NCI-H774 (cell line): ENCODE measurements around the gene FALEC.
"Not testable (repeated sequence)": the region's sequence is repeated elsewhere in the genome, so short reads cannot be mapped to it uniquely, and the experiment has no call there.

Experiments used
- DNase-seq: peaks from one replicate; lab custom pipeline; 2025; lab: John Stamatoyannopoulos, UW

Gene FALEC

DNA sequence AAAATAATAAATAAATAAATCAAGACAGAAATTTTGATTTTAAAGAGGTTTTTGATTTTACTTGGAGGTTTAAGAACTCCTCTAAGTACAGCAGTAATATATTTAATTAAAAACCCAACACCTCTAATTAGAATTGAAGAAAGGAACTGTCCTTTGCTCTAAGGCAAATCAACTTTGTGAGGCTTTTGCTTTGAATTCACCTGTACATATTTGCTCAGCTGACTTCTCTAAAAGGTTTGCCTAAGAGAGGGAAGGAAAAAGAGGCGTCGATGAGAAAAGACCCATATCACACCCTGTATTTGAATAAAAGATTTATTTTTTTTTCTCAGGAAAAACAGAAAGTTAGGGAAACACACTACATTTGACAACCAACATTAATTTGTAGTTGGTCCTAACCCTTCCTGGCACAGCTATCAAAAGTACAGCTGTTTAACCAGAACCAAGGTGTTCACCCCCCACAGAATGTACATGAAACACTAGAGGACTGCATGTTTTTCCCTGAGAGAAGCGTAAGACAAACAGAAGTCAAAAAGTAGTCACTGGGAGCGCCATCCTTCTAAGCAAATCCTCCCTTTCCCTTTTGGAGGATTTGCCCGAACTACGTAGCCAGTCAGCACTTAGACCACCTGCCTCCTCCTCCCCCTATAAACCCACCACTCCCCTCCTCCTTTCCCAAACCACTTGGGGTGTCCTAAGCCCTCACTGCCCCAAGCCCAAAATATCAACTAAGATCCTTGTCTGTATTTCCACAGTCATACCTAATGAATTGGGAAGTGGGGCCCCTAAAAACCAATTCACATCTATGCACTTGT lies 58.9 kb downstream of the FALEC start:
- DNase-seq, result peak; percentile 21

GRCh38 chr1:150575072-150575489 lies 59.5 kb downstream of the FALEC start:
- no peak for DNase-seq

GRCh38 chr1:150575518-150576366 lies 60.2 kb downstream of the FALEC start:
- peak; percentile 17 for DNase-seq

- DNase-seq, result no peak
Measured at GRCh38 chr1:150576367-150576711, 60.8 kb downstream of the FALEC start.

DNA sequence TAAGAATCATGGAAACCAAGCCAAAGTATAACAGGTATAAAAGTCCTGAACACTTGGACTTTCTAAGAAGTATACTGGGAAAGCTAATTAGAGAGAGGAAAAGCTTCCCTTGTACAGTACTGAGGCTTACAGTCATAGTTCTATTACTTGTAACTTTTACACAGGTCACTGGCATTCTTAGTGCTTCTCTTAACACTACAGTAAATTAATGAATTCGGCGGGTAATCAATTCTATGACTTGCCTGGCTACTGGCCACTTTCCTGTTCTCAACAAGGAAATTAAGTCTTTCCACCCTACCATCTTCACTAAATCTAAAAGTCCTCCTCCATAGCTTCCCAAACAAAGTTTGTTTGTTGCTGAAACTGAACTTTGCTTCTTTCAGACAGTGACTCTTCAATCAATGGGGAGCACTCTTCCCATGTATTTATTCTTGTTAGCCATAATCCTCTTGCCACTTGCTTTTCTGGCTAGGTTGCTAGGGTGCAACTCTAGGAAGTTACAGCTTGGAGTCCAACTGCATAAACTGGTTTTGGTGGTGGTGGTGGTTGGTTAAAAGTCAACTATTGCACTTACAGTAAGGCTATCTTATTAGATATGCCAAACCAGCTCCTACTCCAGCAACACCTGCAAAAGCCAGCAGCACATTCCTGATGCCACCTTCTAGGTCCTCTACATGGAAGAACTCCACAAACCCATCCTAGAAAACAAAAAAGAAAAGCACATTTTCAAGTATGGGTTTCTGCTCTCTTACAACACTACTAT lies 61.4 kb downstream of the FALEC start:
- DNase-seq, result no peak

GRCh38 chr1:150577557-150578271 lies 62.2 kb downstream of the FALEC start:
- no peak for DNase-seq

DNA sequence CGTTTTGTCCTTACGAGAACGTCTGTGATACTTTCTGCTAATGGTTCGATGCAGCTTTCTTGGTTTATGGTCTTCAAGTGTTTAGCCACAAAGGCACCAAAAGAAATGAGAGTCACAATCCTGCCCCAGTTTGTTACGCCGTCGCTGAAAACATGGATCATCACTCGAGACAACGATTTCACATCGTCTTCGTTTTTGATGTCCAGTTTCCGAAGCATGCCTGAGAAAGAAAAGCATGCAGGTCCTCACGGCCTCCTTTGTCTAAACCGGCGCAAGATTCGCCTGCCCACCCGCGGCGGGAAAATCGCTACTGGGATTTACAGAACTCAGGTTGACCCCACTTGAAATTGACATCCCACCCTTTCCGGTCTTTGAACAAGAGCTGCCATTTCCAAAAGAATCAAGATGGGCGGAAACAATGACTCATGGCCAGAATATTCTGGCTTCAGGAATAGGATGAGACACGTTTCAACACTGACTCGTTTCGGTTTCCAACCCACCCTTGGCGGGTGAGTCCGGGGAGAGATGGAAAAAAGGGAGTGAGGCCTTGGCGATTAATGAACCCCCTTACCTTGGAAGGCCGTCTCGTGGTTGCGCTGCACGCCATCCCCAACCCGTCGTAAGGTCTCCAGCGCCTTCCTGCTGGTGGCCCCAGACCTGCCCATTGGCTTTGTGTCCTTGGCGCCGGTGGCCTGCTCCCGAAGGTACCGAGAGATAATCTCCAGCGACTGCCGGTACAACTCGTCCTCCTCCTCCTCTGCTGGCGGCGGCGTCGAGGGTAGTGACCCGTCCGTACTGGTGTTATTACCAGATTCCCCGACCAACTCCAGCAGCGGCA lies 62.9 kb downstream of the FALEC start:
- peak; percentile 43 for DNase-seq

- DNase-seq, result peak; percentile 97
Measured at GRCh38 chr1:150579110-150579944, 63.8 kb downstream of the FALEC start, which contains the start of gene MCL1. MCL1 (minus strand) TSS chr1:150579610; CDS start chr1:150579530, 80 bp downstream.

GRCh38 chr1:150579945-150580642 lies 64.5 kb downstream of the FALEC start:
- DNase-seq, result no peak

GRCh38 chr1:150580966-150581365 lies 65.4 kb downstream of the FALEC start:
- DNase-seq, result not testable (repeated sequence)

GRCh38 chr1:150581437-150581836 lies 65.9 kb downstream of the FALEC start:
- DNase-seq, result not testable (repeated sequence)

GRCh38 chr1:150581962-150582361 lies 66.4 kb downstream of the FALEC start:
- DNase-seq, result not testable (repeated sequence)

DNA sequence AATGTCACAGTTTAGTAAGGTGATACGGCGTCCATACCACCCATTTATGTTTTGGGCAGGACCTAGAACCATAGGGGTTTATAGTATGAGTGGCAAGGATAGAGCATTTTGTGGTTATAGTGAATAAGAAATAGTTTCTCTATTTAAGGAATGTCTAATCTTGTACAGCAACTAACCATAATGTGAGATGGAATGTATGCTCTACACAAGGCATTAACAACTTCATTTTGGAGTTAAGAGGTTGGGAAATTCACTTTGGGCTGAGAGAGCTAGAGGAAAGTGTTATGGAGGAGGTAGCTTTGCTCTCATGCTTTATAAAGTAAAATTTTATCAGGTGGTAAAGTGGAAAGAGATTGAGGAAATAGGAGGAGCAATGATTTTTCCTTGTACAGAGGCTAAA lies 66.8 kb downstream of the FALEC start:
- no peak for DNase-seq
